H9 (cell line): ENCODE results near the gene ST7L. TPM values are rescaled to one million over a fixed set of nuclear protein-coding genes. Genes with fewer than 3 reads are reported as not detected.

Experiments used
- DNase-seq: peaks from one replicate; pipeline ENCODE4 v3.0.0-alpha.2; 2017
- H2AFZ ChIP-seq: one replicate; pipeline ENCODE4 v1.6.1; 2013; ENCODE audit warnings: mild to moderate bottlenecking, low read length, control low read depth, moderate library complexity
- H2AK5ac ChIP-seq: 2 replicates; pipeline ENCODE4 v1.6.1; 2013; ENCODE audit warnings: low read length, control low read depth, mixed read lengths; ENCODE audit not compliant: insufficient read length
- H2BK120ac ChIP-seq: one replicate; pipeline ENCODE4 v1.6.1; 2013; ENCODE audit warnings: low read depth, mild to moderate bottlenecking, low read length, control low read depth, inconsistent platforms; ENCODE audit not compliant: poor library complexity, severe bottlenecking
- H2BK12ac ChIP-seq: 2 replicates; pipeline ENCODE4 v1.6.1; 2013; ENCODE audit warnings: low read length, control low read depth, mixed read lengths, low read depth; ENCODE audit not compliant: insufficient read length
- H2BK15ac ChIP-seq: 2 replicates; pipeline ENCODE4 v1.6.1; 2013; ENCODE audit warnings: low read depth, low read length, control low read depth
- H2BK20ac ChIP-seq: one replicate; pipeline ENCODE4 v1.6.1; 2013; ENCODE audit warnings: low read depth, mild to moderate bottlenecking, low read length, control low read depth, inconsistent platforms; ENCODE audit not compliant: poor library complexity, severe bottlenecking
- H2BK5ac ChIP-seq: 2 replicates; pipeline ENCODE4 v1.6.1; 2013; ENCODE audit warnings: low read length, control low read depth, mixed read lengths; ENCODE audit not compliant: insufficient read length
- H3K14ac ChIP-seq: 2 replicates; pipeline ENCODE4 v1.6.1; 2013; ENCODE audit warnings: low read length, control low read depth; ENCODE audit not compliant: insufficient read depth
- H3K18ac ChIP-seq: 2 replicates; pipeline ENCODE4 v1.6.1; 2013; ENCODE audit warnings: low read depth, mild to moderate bottlenecking, mixed read lengths, low read length, control low read depth; ENCODE audit not compliant: insufficient read length
- H3K23ac ChIP-seq: 2 replicates; pipeline ENCODE4 v1.6.1; 2013; ENCODE audit warnings: low read length, control low read depth, mixed read lengths, low read depth; ENCODE audit not compliant: insufficient read length
- H3K23me2 ChIP-seq: 2 replicates; pipeline ENCODE4 v1.6.1; 2013; ENCODE audit warnings: low read depth, mild to moderate bottlenecking, mixed read lengths, low read length, control low read depth; ENCODE audit not compliant: insufficient read length, poor library complexity, severe bottlenecking
- H3K27ac ChIP-seq: 2 replicates; pipeline ENCODE4 v1.5.1; 2013; ENCODE audit warnings: low read length, control low read depth, mixed read lengths, low read depth; ENCODE audit not compliant: insufficient read length
- H3K27me3 ChIP-seq: 2 replicates; pipeline ENCODE4 v1.6.1; 2013; ENCODE audit warnings: low read length, control low read depth, inconsistent platforms; ENCODE audit not compliant: insufficient read depth
- H3K4ac ChIP-seq: 2 replicates; pipeline ENCODE4 v1.6.1; 2013; ENCODE audit warnings: low read depth, mild to moderate bottlenecking, control low read depth, inconsistent platforms, low read length, moderate library complexity
- H3K4me1 ChIP-seq: 2 replicates; pipeline ENCODE4 v1.6.1; 2013; ENCODE audit warnings: low read length, control low read depth, inconsistent platforms; ENCODE audit not compliant: insufficient read depth
- H3K4me2 ChIP-seq: 2 replicates; pipeline ENCODE4 v1.6.1; 2013; ENCODE audit warnings: low read length, control low read depth, mixed read lengths; ENCODE audit not compliant: insufficient read length, insufficient read depth
- H3K56ac ChIP-seq: 2 replicates; pipeline ENCODE4 v1.6.1; 2013; ENCODE audit warnings: low read depth, mild to moderate bottlenecking, mixed read lengths, low read length, control low read depth; ENCODE audit not compliant: insufficient read length
- H3K79me1 ChIP-seq: 2 replicates; pipeline ENCODE4 v1.6.1; 2013; ENCODE audit warnings: low read depth, mild to moderate bottlenecking, moderate library complexity, low read length, control low read depth, inconsistent platforms; ENCODE audit not compliant: insufficient read depth, poor library complexity, severe bottlenecking
- H3K79me2 ChIP-seq: 2 replicates; pipeline ENCODE4 v1.6.1; 2013; ENCODE audit warnings: low read length, control low read depth, inconsistent platforms; ENCODE audit not compliant: insufficient read depth
- H3K9ac ChIP-seq: 2 replicates; pipeline ENCODE4 v1.6.1; 2013; ENCODE audit warnings: low read length, control low read depth, mixed read lengths; ENCODE audit not compliant: insufficient read length; ENCODE audit errors: extremely low read depth
- H3K9me3 ChIP-seq: one replicate; pipeline ENCODE4 v1.6.1; 2013; ENCODE audit warnings: low read depth, low read length, inconsistent platforms; ENCODE audit not compliant: control insufficient read depth
- H3T11ph ChIP-seq: one replicate; pipeline ENCODE4 v1.6.1; 2013; ENCODE audit warnings: mild to moderate bottlenecking, low read length, control low read depth, inconsistent platforms
- H4K20me1 ChIP-seq: one replicate; pipeline ENCODE4 v1.6.1; 2013; ENCODE audit not compliant: control insufficient read depth, insufficient read length, insufficient read depth
- H4K5ac ChIP-seq: 2 replicates; pipeline ENCODE4 v1.6.1; 2013; ENCODE audit warnings: low read depth, mild to moderate bottlenecking, mixed read lengths, low read length, control low read depth; ENCODE audit not compliant: insufficient read length
- H4K8ac ChIP-seq: replicated peaks from 2 replicates; pipeline ENCODE4 v1.6.1; 2013; ENCODE audit warnings: low read length, control low read depth, mixed read lengths, low read depth; ENCODE audit not compliant: insufficient read length
- H4K91ac ChIP-seq: 2 replicates; pipeline ENCODE4 v1.6.1; 2013; ENCODE audit warnings: low read depth, mild to moderate bottlenecking, moderate library complexity, mixed read lengths, low read length, control low read depth; ENCODE audit not compliant: insufficient read length
- H3K27ac Mint-ChIP-seq, 3 experiments: 2 replicates in 2 of 3; 3 replicates in 1 of 3; pipeline ENCODE4 v1.8.0; 2020 to 2021; ENCODE audit warnings: mixed read lengths in 3 of 3, mild to moderate bottlenecking in 1 of 3, moderate library complexity in 1 of 3
- H3K27me3 Mint-ChIP-seq: 2 replicates; pipeline ENCODE4 v1.8.0; 2021; ENCODE audit warnings: low read depth, mild to moderate bottlenecking, moderate library complexity, mixed read lengths
- H3K36me3 Mint-ChIP-seq, 3 experiments: 2 replicates in 2 of 3; 3 replicates in 1 of 3; pipeline ENCODE4 v1.8.0; 2020 to 2021; ENCODE audit warnings: low read depth in 3 of 3, mixed read lengths in 3 of 3; ENCODE audit not compliant: insufficient read depth in 1 of 3
- H3K4me1 Mint-ChIP-seq, 2 experiments: 2 replicates each; pipeline ENCODE4 v1.8.0; 2020; ENCODE audit warnings: mixed read lengths in 2 of 2
- H3K4me3 Mint-ChIP-seq, 2 experiments: 2 replicates in 1 of 2; 3 replicates in 1 of 2; pipeline ENCODE4 v1.8.0; 2020 to 2021; ENCODE audit warnings: mild to moderate bottlenecking in 2 of 2, mixed read lengths in 2 of 2, moderate library complexity in 1 of 2
- H3K9me3 Mint-ChIP-seq, 2 experiments: 2 replicates in 1 of 2; 3 replicates in 1 of 2; pipeline ENCODE4 v1.8.0; 2020; ENCODE audit warnings: mild to moderate bottlenecking in 2 of 2, mixed read lengths in 2 of 2, moderate library complexity in 1 of 2
- CTCF ChIP-seq: fragments of 200-600 bp; sonication (generic); conservative IDR thresholded peaks from 3 replicates; pipeline ENCODE4 v1.8.0; 2021; ENCODE audit warnings: antibody characterized with exemption, mild to moderate bottlenecking
- whole genome bisulfite sequencing: extraction: QIAGEN DNeasy Blood & Tissue Kit; methylation state at CpG from one replicate; pipeline ENCODE4 v1.1.7; 2013; ENCODE audit warnings: missing lambda C conversion rate, low lambda C conversion rate, mixed read lengths; ENCODE audit not compliant: insufficient read length; ENCODE audit errors: extremely low coverage; 5-methylcytosine and 5-hydroxymethylcytosine counted together
- total RNA-seq: library from RNA; stranded (reverse); gene quantifications from 2 replicates; pipeline ENCODE4 v1.2.1, GENCODE V29; 2021

The ST7L gene
- total RNA-seq, 1 experiment from 2014 or later, result 16.0 TPM

GRCh38 chr1:112508278-112509004 lies 110.5 kb downstream of the ST7L start, which contains the start of gene WNT2B:
TSS of gene WNT2B (plus strand) at chr1:112508965. CDS start at chr1:112509263, 298 bp downstream.
- Mint-ChIP-seq H3K4me3 (peak within 1 kb of the TSS; percentile 70 to 88), H3K4me1 (peaks cover 20 to 45% of the 10 kb centered on the region in 2 experiments), H3K27me3 (peaks cover 94% of the 10 kb centered on the region), H3K27ac (no peak within 1 kb of the TSS), H3K36me3 (no peaks in the 10 kb centered on the region), H3K9me3 (no peaks in the 10 kb centered on the region; a peak in 1 of 5 replicates)
- Histone ChIP-seq H3K9ac (no peak within 1 kb of the TSS), H3K79me2 (no peaks in the 10 kb centered on the region), H4K20me1 (no peaks in the 10 kb centered on the region), H4K91ac (no peak within 1 kb of the TSS), H4K8ac (no peak within 1 kb of the TSS), H3K79me1 (no peaks in the 10 kb centered on the region), H4K5ac (no peak within 1 kb of the TSS), H2BK120ac (no peak within 1 kb of the TSS), H2BK20ac (no peak within 1 kb of the TSS), H3K4me1 (0 out of 2 replicates have a peak, but pooled peaks cover 3% of the 10 kb centered on the region), H3K18ac (no peak within 1 kb of the TSS), H2AK5ac (no peak within 1 kb of the TSS), H3K14ac (no peak within 1 kb of the TSS), H3K4ac (no peak within 1 kb of the TSS), H3K23me2 (peaks cover 24% of the 10 kb centered on the region), H3K27ac (no peak within 1 kb of the TSS), H3K56ac (no peak within 1 kb of the TSS), H3K9me3 (no peaks in the 10 kb centered on the region), H3K23ac (no peak within 1 kb of the TSS), H3K4me2 (peak within 1 kb of the TSS; percentile 93), H2AFZ (no peak within 1 kb of the TSS), H2BK15ac (no peak within 1 kb of the TSS), H3T11ph (no peak within 1 kb of the TSS), H2BK5ac (no peak within 1 kb of the TSS), H3K27me3 (peaks cover 49% of the 10 kb centered on the region), H2BK12ac (no peak within 1 kb of the TSS)
- TF ChIP-seq CTCF, result no peak
- DNase-seq, result peak; percentile 76
- no CpG with 5 or more reads among the region's 69 CpGs for WGBS
